ENCODE results near the gene L1CAM. TPM values are rescaled to one million over a fixed set of nuclear protein-coding genes. Genes with fewer than 3 reads are reported as not detected.

Gene L1CAM
- polyA plus RNA-seq, 2 of the 4 experiments (the other 2 are of a cell fraction), result 1.9 to 14.2 TPM

- no peak for TF ChIP-seq BCL3 (IDR thresholded peaks at IDR 0.05)
- no peak for TF ChIP-seq CHD2 (IDR thresholded peaks at IDR 0.05; ENCODE audit: low read length, partially characterized antibody)
- TF ChIP-seq RFX5 (IDR thresholded peaks at IDR 0.05), result no peak
- TF ChIP-seq FOSL2 (IDR thresholded peaks at IDR 0.05), result no peak
- TF ChIP-seq FOSL2 (CRISPR knock-in tag; IDR thresholded peaks at IDR 0.05), result no peak
- H3K4me2 ChIP-seq, result no peak overlapping the region
- H3K27ac ChIP-seq, result no peak overlapping the region
- 12% methylated on average over 3 of the region's 3 CpGs for WGBS (ENCODE audit: missing lambda C conversion rate)
- DNase-seq (ENCODE audit: low read depth in 1 of 2, low spot score in 1 of 2), result no peak
- ATAC-seq, result no peak
- CTCF ChIA-PET, result interaction anchor here (1.3 kb wide), 1 partner anchor 10 kb away, joined by 3 read pairs; no protein-coding TSS in a partner anchor
- no peak overlapping the region for H3K4me3 ChIP-seq
- POLR2A ChIA-PET, result no interaction called here
- FAIRE-seq, result no peak
- H3K4me1 ChIP-seq, result no peaks in the 10 kb centered on the region
- H3K9me3 ChIP-seq, result no peaks in the 10 kb centered on the region
Measured at GRCh38 chrX:153874085-153874365, 11.9 kb downstream of the L1CAM start.

- no peaks in the 10 kb centered on the region for H3K4me1 ChIP-seq
- FAIRE-seq, result no peak
Measured at GRCh38 chrX:153873282-153874084, 12.5 kb downstream of the L1CAM start.

More at GRCh38 chrX:153873282-153874084, 12.5 kb downstream of the L1CAM start:
- no peak overlapping the region for H3K4me2 ChIP-seq
- WGBS (ENCODE audit: missing lambda C conversion rate), result 8% methylated on average over 3 of the region's 7 CpGs
- DNase-seq (ENCODE audit: low read depth in 1 of 2, low spot score in 1 of 2), result no peak
- H3K27ac ChIP-seq, result no peak overlapping the region
- peak in 1 of 2 experiments; percentile 26; a peak in 1 of 6 replicates for ATAC-seq
- TF ChIP-seq RAD21 (conservative IDR thresholded peaks at IDR 0.05 in 1 of 2, IDR thresholded peaks at IDR 0.05 in 1 of 2) (no peak), E2F6 (IDR thresholded peaks at IDR 0.05; ENCODE audit: borderline replicate concordance, low read depth) (no peak), CEBPB (IDR thresholded peaks at IDR 0.05) (no peak), EP300 (IDR thresholded peaks at IDR 0.05) (no peak), EHMT2 (IDR thresholded peaks at IDR 0.05; ENCODE audit: low read depth) (no peak), SREBF2 (IDR thresholded peaks at IDR 0.05) (no peak), HEYL (CRISPR knock-in tag; IDR thresholded peaks at IDR 0.05) (no peak), GATA3 (IDR thresholded peaks at IDR 0.05; ENCODE audit: borderline replicate concordance) (no peak), NFE2L2 (conservative IDR thresholded peaks at IDR 0.05; ENCODE audit: low read length) (no peak), HOXB13 (CRISPR knock-in tag; IDR thresholded peaks at IDR 0.05; ENCODE audit: low read depth) (no peak), EHF (CRISPR knock-in tag; IDR thresholded peaks at IDR 0.05) (no peak), KDM1A (IDR thresholded peaks at IDR 0.05; ENCODE audit: low read depth) (no peak), HES2 (IDR thresholded peaks at IDR 0.05) (no peak), HDAC2 (IDR thresholded peaks at IDR 0.05) (no peak), ATOH8 (CRISPR knock-in tag; IDR thresholded peaks at IDR 0.05; ENCODE audit: low read depth) (no peak), CHD4 (IDR thresholded peaks at IDR 0.05; ENCODE audit: borderline replicate concordance) (no peak), REST (IDR thresholded peaks at IDR 0.05) (no peak), BCL3 (IDR thresholded peaks at IDR 0.05) (no peak), RCOR1 (IDR thresholded peaks at IDR 0.05; ENCODE audit: low read depth, low read length) (no peak), PHF8 (IDR thresholded peaks at IDR 0.05; ENCODE audit: borderline replicate concordance, low read depth) (no peak)
- H3K4me3 ChIP-seq, result no peak overlapping the region
- CTCF ChIA-PET, result interaction anchor here (1.3 kb wide), 1 partner anchor 10 kb away, joined by 3 read pairs; no protein-coding TSS in a partner anchor
- POLR2A ChIA-PET, result no interaction called here
- H3K9me3 ChIP-seq, result no peaks in the 10 kb centered on the region
